DND-41 (cell line): ENCODE data around the gene TMEM266.

Source experiments
- ATAC-seq: fragments of 200-7000 bp; cut with Tn5 transposase; 3 replicates; pipeline ENCODE4 v1.9.1; 2021; ENCODE audit warnings: low read depth; ENCODE audit not compliant: insufficient read depth
- DNase-seq: peaks from one replicate; pipeline ENCODE4 v3.0.0-alpha.2; 2020
- H2AFZ ChIP-seq: 2 replicates; pipeline ENCODE4 v1.6.0; 2012; ENCODE audit warnings: low read depth, low read length
- H3K27ac ChIP-seq: 2 replicates; pipeline ENCODE4 v1.5.1; 2012; ENCODE audit warnings: low read length, inconsistent platforms
- H3K27me3 ChIP-seq: fragments of 200-600 bp; sonication (generic); 2 replicates; pipeline ENCODE4 v1.6.0; 2012; ENCODE audit warnings: low read length, mild to moderate bottlenecking, inconsistent platforms; ENCODE audit not compliant: insufficient read depth, poor library complexity
- H3K36me3 ChIP-seq: 2 replicates; pipeline ENCODE4 v1.5.1; 2012; ENCODE audit warnings: low read length, inconsistent platforms; ENCODE audit not compliant: insufficient read depth
- H3K4me1 ChIP-seq: 2 replicates; pipeline ENCODE4 v1.5.1; 2012; ENCODE audit warnings: mild to moderate bottlenecking, low read length; ENCODE audit not compliant: insufficient read depth
- H3K4me2 ChIP-seq: 2 replicates; pipeline ENCODE4 v1.6.0; 2012; ENCODE audit warnings: mild to moderate bottlenecking, moderate library complexity, low read length, inconsistent platforms; ENCODE audit not compliant: insufficient read depth
- H3K4me3 ChIP-seq, 2 experiments: fragments of 200-600 bp in 1 of 2; shearing (Covaris generic) in 1 of 2; 2 replicates each; pipeline ENCODE4 v1.5.1; 2012 to 2016; ENCODE audit warnings: inconsistent platforms in 2 of 2, low read length in 2 of 2, mild to moderate bottlenecking in 2 of 2, low read depth in 1 of 2, moderate library complexity in 1 of 2
- H3K79me2 ChIP-seq: 2 replicates; pipeline ENCODE4 v1.6.0; 2012; ENCODE audit warnings: low read length, inconsistent platforms; ENCODE audit not compliant: insufficient read depth
- H3K9ac ChIP-seq: 2 replicates; pipeline ENCODE4 v1.6.0; 2012; ENCODE audit warnings: low read depth, mild to moderate bottlenecking, inconsistent platforms, low read length, moderate library complexity
- H3K9me3 ChIP-seq: 2 replicates; pipeline ENCODE4 v1.5.1; 2012; ENCODE audit warnings: low read length, moderate library complexity, mild to moderate bottlenecking, inconsistent platforms; ENCODE audit not compliant: insufficient read depth, severe bottlenecking
- H4K20me1 ChIP-seq: 2 replicates; pipeline ENCODE4 v1.6.0; 2012; ENCODE audit warnings: low read length; ENCODE audit not compliant: insufficient read depth
- CTCF ChIP-seq: IDR thresholded peaks from 2 replicates; pipeline ENCODE4 v1.5.1; 2012; ENCODE audit warnings: borderline replicate concordance, low read length, moderate library complexity, mild to moderate bottlenecking; ENCODE audit not compliant: poor library complexity, severe bottlenecking; ENCODE audit errors: extremely low read depth
- EZH2 ChIP-seq: IDR thresholded peaks from 3 replicates; pipeline ENCODE4 v1.6.1; 2012; ENCODE audit warnings: borderline replicate concordance, low read depth, mild to moderate bottlenecking, moderate library complexity, low read length, inconsistent platforms; ENCODE audit not compliant: severe bottlenecking

TMEM266 gene

GRCh38 chr15:76203346-76204108, 143.7 kb downstream of the TMEM266 start:
- Histone ChIP-seq H3K9me3 (no peaks in the 10 kb centered on the region), H4K20me1 (no peaks in the 10 kb centered on the region), H3K36me3 (0 out of 2 replicates have a peak, but pooled peaks cover 3% of the 10 kb centered on the region), H3K9ac (no peak overlapping the region), H2AFZ (no peak overlapping the region), H3K79me2 (no peaks in the 10 kb centered on the region), H3K27me3 (no peaks in the 10 kb centered on the region), H3K4me2 (no peak overlapping the region), H3K4me1 (no peaks in the 10 kb centered on the region), H3K27ac (no peak overlapping the region), H3K4me3 (no peak overlapping the region)
- TF ChIP-seq CTCF: no peak
- TF ChIP-seq EZH2: no peak
- ATAC-seq: no peak
- no peak for DNase-seq

GRCh38 chr15:76204109-76204845, 144.5 kb downstream of the TMEM266 start:
- Histone ChIP-seq H4K20me1 (no peaks in the 10 kb centered on the region), H3K27me3 (no peaks in the 10 kb centered on the region), H3K9ac (no peak overlapping the region), H3K4me3 (no peak overlapping the region), H3K27ac (no peak overlapping the region), H3K9me3 (no peaks in the 10 kb centered on the region), H3K36me3 (peaks cover 6% of the 10 kb centered on the region; the same call in 1 of the 2 replicates), H3K4me2 (no peak overlapping the region), H3K79me2 (no peaks in the 10 kb centered on the region), H2AFZ (no peak overlapping the region), H3K4me1 (no peaks in the 10 kb centered on the region)
- TF ChIP-seq CTCF (no peak), EZH2 (no peak)
- ATAC-seq: peak; percentile 64; the same call in 2 of the 3 replicates
- DNase-seq: peak; percentile 19

- Histone ChIP-seq H3K27ac (no peak overlapping the region), H4K20me1 (no peaks in the 10 kb centered on the region), H3K4me3 (no peak overlapping the region), H3K27me3 (no peaks in the 10 kb centered on the region), H3K79me2 (no peaks in the 10 kb centered on the region), H2AFZ (no peak overlapping the region), H3K4me1 (no peaks in the 10 kb centered on the region), H3K9me3 (no peaks in the 10 kb centered on the region), H3K36me3 (peaks cover 6% of the 10 kb centered on the region; the same call in 1 of the 2 replicates), H3K4me2 (no peak overlapping the region), H3K9ac (no peak overlapping the region)
- TF ChIP-seq CTCF (no peak), EZH2 (no peak)
- DNase-seq (no peak), ATAC-seq (no peak)
Measured at GRCh38 chr15:76204916-76205460, 145.2 kb downstream of the TMEM266 start.
